H1 (cell line): ENCODE data around the gene RASD1. TPM values are rescaled to one million over a fixed set of nuclear protein-coding genes. Genes with fewer than 3 reads are reported as not detected.

Source experiments
- ATF2 ChIP-seq: IDR thresholded peaks from 2 replicates; pipeline ENCODE4 v1.6.1; 2012; ENCODE audit warnings: low read length, inconsistent platforms
- EZH2 ChIP-seq: fragments of 200-600 bp; sonication (generic); IDR thresholded peaks from 2 replicates; pipeline ENCODE4 v1.7.1; 2012; ENCODE audit warnings: low read depth, mild to moderate bottlenecking, moderate library complexity, low read length, inconsistent platforms; ENCODE audit not compliant: severe bottlenecking
- RNF2 ChIP-seq: fragments of 200-900, 300-1000 bp; sonication (generic); IDR thresholded peaks from 2 replicates; pipeline ENCODE4 v1.7.1; 2016; ENCODE audit warnings: borderline replicate concordance, low read depth, mild to moderate bottlenecking, antibody characterized with exemption, low read length; ENCODE audit not compliant: poor library complexity, severe bottlenecking; ENCODE audit errors: missing control alignments
- TAF1 ChIP-seq: IDR thresholded peaks from 2 replicates; pipeline ENCODE4 v1.6.1; 2011; ENCODE audit warnings: mild to moderate bottlenecking, low read depth, low read length
- TBP ChIP-seq: IDR thresholded peaks from 2 replicates; pipeline ENCODE4 v1.6.1; 2011; ENCODE audit warnings: low read depth, low read length, improper control_type of control experiment
- polyA plus RNA-seq, 7 experiments: library from polyadenylated mRNA; depleted of rRNA in 3 of 7; stranded (reverse) in 5 of 7; unstranded in 2 of 7; fragments of >200 nt in 5 of 7; fragments of 200-250 nt in 2 of 7; gene quantifications; 1 replicate in 5 of 7; 2 replicates in 1 of 7; 4 replicates in 1 of 7; pipeline versions ENCODE4 v1.2.1 to v1.2.3, GENCODE V29; 2011 to 2013; ENCODE audit warnings: missing spikeins in 2 of 7, mixed read lengths in 2 of 7
- total RNA-seq: library from RNA; stranded (reverse); fragmentation: NEBNext Ultra II Directional; extraction: Animal tissue kit (Norgen Biotek cat#: 25700); gene quantifications from 2 replicates; pipeline ENCODE4 v1.2.1, GENCODE V29; 2021

The RASD1 gene
- total and polyA plus RNA-seq, 2 of the 8 experiments (the other 6 are each of a cell fraction or from before 2014, with no cell fraction given): 2.3 to 2.6 TPM

GRCh38 chr17:17448076-17448475 is 48.1 kb downstream of the RASD1 start (continued):
- TF ChIP-seq EZH2 (no peak), TAF1 (no peak), ATF2 (no peak), TBP (no peak), RNF2 (no peak)
